K562 (cell line): ENCODE measurements around the gene KATNB1. TPM values are rescaled to one million over a fixed set of nuclear protein-coding genes. Genes with fewer than 3 reads are reported as not detected.

Experiments used
- ATAC-seq: fragments of 200-7000 bp; cut with Tn5 transposase; 3 replicates; pipeline ENCODE4 v1.9.1; 2020; ENCODE audit warnings: moderate library complexity
- BruUV-seq: library from RNA; stranded (reverse); fragments of 400-500 nt; replicated peaks from 2 replicates; lab custom pipeline; 2021; lab: Mats Ljungman, UMichigan
- CTCF ChIA-PET: fragments of 300-600 bp; formaldehyde crosslinking; extraction: SDS; loops from one replicate; lab custom pipeline; 2021; ENCODE audit warnings: low intra/inter-chr PET ratio; lab: Yijun Ruan, JAX
- POLR2A ChIA-PET: fragments of 300-600, 350-650 bp; sonication (Branson Sonifier 250); formaldehyde crosslinking; extraction: SDS; loops from one replicate; lab custom pipeline; 2021; ENCODE audit warnings: antibody characterized with exemption, inconsistent platforms; lab: Yijun Ruan, JAX
- DNase-seq, 4 experiments: peaks; one replicate each; pipeline versions ENCODE4 v3.0.0 to v3.0.0-alpha.2; 2011 to 2018; ENCODE audit warnings: low spot score in 3 of 4, mixed read lengths in 3 of 4; ENCODE audit errors: extremely low read depth in 1 of 4
- FAIRE-seq: peaks from 2 replicates; lab custom pipeline; 2011; peaks lifted over from hg19 to GRCh38; lab: Jason Lieb, UNC
- H2AFZ ChIP-seq: 2 replicates; pipeline ENCODE4 v1.6.0; 2011; ENCODE audit warnings: low read depth, low read length, control low read depth, inconsistent platforms
- H3K27ac ChIP-seq: fragments of 200-600 bp; 3 replicates; pipeline ENCODE4 v1.8.0; 2011; ENCODE audit warnings: low read depth, mild to moderate bottlenecking, control low read depth, inconsistent platforms, low read length, moderate library complexity, mixed read lengths; ENCODE audit errors: extremely low read depth
- H3K27me3 ChIP-seq, 2 experiments: fragments of 300-600 bp in 1 of 2; 2 replicates in 1 of 2; 3 replicates in 1 of 2; pipeline versions ENCODE4 v1.6.0 to v1.8.0; 2011; ENCODE audit warnings: inconsistent platforms in 2 of 2, low read length in 2 of 2, mild to moderate bottlenecking in 1 of 2, mixed read lengths in 1 of 2, moderate library complexity in 1 of 2; ENCODE audit not compliant: control insufficient read depth in 2 of 2, insufficient read depth in 2 of 2
- H3K36me3 ChIP-seq: fragments of 300-600 bp; 3 replicates; pipeline ENCODE4 v1.8.0; 2011; ENCODE audit warnings: mild to moderate bottlenecking, low read length, inconsistent platforms; ENCODE audit not compliant: control insufficient read depth, insufficient read depth
- H3K4me1 ChIP-seq, 2 experiments: fragments of 200-600 bp in 1 of 2; replicated peaks in 1 of 2; 2 replicates in 1 of 2; 3 replicates in 1 of 2; pipeline versions ENCODE4 v1.5.1 to v1.8.0; 2011; ENCODE audit warnings: inconsistent platforms in 2 of 2, low read length in 2 of 2, mild to moderate bottlenecking in 1 of 2, mixed read lengths in 1 of 2, moderate library complexity in 1 of 2; ENCODE audit not compliant: control insufficient read depth in 2 of 2, insufficient read depth in 2 of 2
- H3K4me2 ChIP-seq: 2 replicates; pipeline ENCODE4 v1.6.1; 2011; ENCODE audit warnings: low read length, control low read depth, inconsistent platforms, mixed read lengths; ENCODE audit not compliant: insufficient read depth
- H3K4me3 ChIP-seq: fragments of 200-600 bp; sonication (generic), shearing (Covaris generic); 2 replicates; pipeline ENCODE4 v1.5.1; 2016; ENCODE audit warnings: control low read depth, inconsistent platforms
- H3K79me2 ChIP-seq: fragments of 200-600 bp; 3 replicates; pipeline ENCODE4 v1.8.0; 2011; ENCODE audit warnings: low read length, inconsistent platforms; ENCODE audit not compliant: control insufficient read depth, insufficient read depth
- H3K9ac ChIP-seq, 2 experiments: 2 replicates each; pipeline versions ENCODE4 v1.6.0 to v1.6.1; 2011; ENCODE audit warnings: low read depth in 2 of 2, low read length in 2 of 2, control low read depth in 1 of 2, inconsistent platforms in 1 of 2, mild to moderate bottlenecking in 1 of 2, mixed read lengths in 1 of 2; ENCODE audit not compliant: insufficient read depth in 1 of 2
- H3K9me1 ChIP-seq: one replicate; pipeline ENCODE4 v1.6.0; 2011; ENCODE audit warnings: inconsistent platforms, mild to moderate bottlenecking, low read length, moderate library complexity; ENCODE audit not compliant: control insufficient read depth, insufficient read depth
- H3K9me3 ChIP-seq: replicated peaks from 2 replicates; pipeline ENCODE4 v1.5.1; 2011; ENCODE audit warnings: low read depth, low read length, inconsistent platforms; ENCODE audit not compliant: control insufficient read depth, insufficient read depth
- H4K20me1 ChIP-seq: replicated peaks from 2 replicates; pipeline ENCODE4 v1.6.1; 2011; ENCODE audit warnings: low read length, inconsistent platforms, mixed read lengths; ENCODE audit not compliant: control insufficient read depth, insufficient read depth
- ADNP ChIP-seq: fragments of 200-800 bp; sonication (Bioruptor generic); IDR thresholded peaks from 2 replicates; pipeline ENCODE4 v1.6.1; 2016; ENCODE audit warnings: missing genetic modification characterization, missing compliant biosample characterization
- BCOR ChIP-seq: fragments of 450-650 bp; IDR thresholded peaks from 2 replicates; pipeline ENCODE4 v1.6.1; 2016
- CXXC5 ChIP-seq: fragments of 250-450 bp; sonication (Bioruptor Pico); IDR thresholded peaks from 2 replicates; pipeline ENCODE4 v1.8.0; 2022; ENCODE audit warnings: inconsistent platforms, mild to moderate bottlenecking, moderate library complexity
- HDAC2 ChIP-seq: fragments of 450-650 bp; IDR thresholded peaks from 2 replicates; pipeline ENCODE4 v1.6.1; 2016; ENCODE audit warnings: mild to moderate bottlenecking
- KDM1A ChIP-seq, 2 experiments: fragments of 450-650 bp; IDR thresholded peaks; 2 replicates each; pipeline ENCODE4 v1.6.1; 2016; ENCODE audit warnings: mild to moderate bottlenecking in 2 of 2
- POLR2B ChIP-seq: fragments of 450-650 bp; IDR thresholded peaks from 2 replicates; pipeline ENCODE4 v1.6.1; 2018; ENCODE audit warnings: low read depth; ENCODE audit not compliant: partially characterized antibody
- RBM25 ChIP-seq: fragments of 200-400 bp; formaldehyde crosslinking; IDR thresholded peaks from 2 replicates; pipeline ENCODE4 v1.6.1; 2018; ENCODE audit warnings: low read length, low read depth, moderate library complexity; ENCODE audit not compliant: severe bottlenecking
- SIN3B ChIP-seq: fragments of 450-650 bp; IDR thresholded peaks from 2 replicates; pipeline ENCODE4 v1.6.1; 2017; ENCODE audit warnings: low read depth, mild to moderate bottlenecking, moderate library complexity
- SMARCA5 ChIP-seq: fragments of 450-650 bp; IDR thresholded peaks from 2 replicates; pipeline ENCODE4 v1.6.1; 2016
- SPI1 ChIP-seq: IDR thresholded peaks from 2 replicates; pipeline ENCODE4 v1.6.1; 2011; ENCODE audit warnings: low read depth, low read length, control low read depth, borderline replicate concordance
- THAP7 ChIP-seq: fragments of 250-450 bp; sonication (Bioruptor Pico); IDR thresholded peaks from 2 replicates; pipeline ENCODE4 v1.5.0; 2021
- ZFP36 ChIP-seq: fragments of 150-350 bp; IDR thresholded peaks from 2 replicates; pipeline ENCODE4 v1.6.1; 2018; ENCODE audit warnings: low read length, low read depth; ENCODE audit not compliant: partially characterized antibody
- WGBS: fragments of 100-300 bp; shearing (Covaris generic); methylation state at CpG from one replicate; pipeline ENCODE4 v1.1.6; 2016; ENCODE audit warnings: low coverage, mixed read lengths; ENCODE audit not compliant: insufficient coverage; ENCODE audit errors: missing lambda C conversion rate; 5-methylcytosine and 5-hydroxymethylcytosine counted together
- in situ Hi-C: fragments of 300-500 bp; cut with MboI; formaldehyde crosslinking; loops from 4 replicates; pipeline ENCODE4 v1.15.0; 2018; ENCODE audit warnings: inconsistent platforms, mixed read lengths
- intact Hi-C: fragments of 100-400 bp; cut with micrococcal nuclease; formaldehyde crosslinking; loops from 2 replicates; pipeline ENCODE4 v1.14.2; 2022
- polyA plus RNA-seq, 8 experiments: library from polyadenylated mRNA; depleted of rRNA in 4 of 8; stranded (reverse) in 5 of 8; unstranded in 3 of 8; fragments of >200 nt; fragmentation: Nextera tagmentation in 2 of 8; fragmentation: Illumina TruSeq in 1 of 8; extraction: Ambion mirVana in 2 of 8; extraction: Trizol in 1 of 8; gene quantifications; 2 replicates each; pipeline versions ENCODE4 v1.2.1 to v1.2.3, GENCODE V29; 2011 to 2014; ENCODE audit warnings: inconsistent platforms in 1 of 8, missing spikeins in 1 of 8
- total RNA-seq, 7 experiments: library from RNA; depleted of rRNA in 6 of 7; stranded (reverse); fragments of >200 nt in 6 of 7; fragmentation: Illumina TruSeq in 2 of 7; extraction: Trizol in 2 of 7; gene quantifications; 2 replicates each; pipeline versions ENCODE4 v1.2.1 to v1.2.3, GENCODE V29; 2011 to 2021; ENCODE audit warnings: low replicate concordance in 1 of 7

KATNB1 gene
- total and polyA plus RNA-seq, 9 of the 15 experiments (the other 6 are each of a cell fraction or from before 2014, with no cell fraction given), result 1.2 to 52.6 (median 21.9) TPM

GRCh38 chr16:57726433-57726947, 9.1 kb upstream of the KATNB1 start:
- ATAC-seq (no peak), FAIRE-seq (no peak), DNase-seq (no peak)
- POLR2A ChIA-PET, result interaction anchor here (0.6 to 2.5 kb wide), 2 partner anchors 9 to 321 kb away, joined by 3 to 12 read pairs; partner anchors contain the start of gene KATNB1
- Histone ChIP-seq H3K4me2 (no peak overlapping the region), H3K79me2 (no peaks in the 10 kb centered on the region), H3K4me3 (no peak overlapping the region), H3K4me1 (peaks cover 7 to 19% of the 10 kb centered on the region in 2 experiments), H3K27me3 (0 out of 5 replicates have a peak, but pooled peaks cover 0 to 5% of the 10 kb centered on the region in 2 experiments), H4K20me1 (no peaks in the 10 kb centered on the region), H3K27ac (no peak overlapping the region), H3K9me1 (no peaks in the 10 kb centered on the region), H2AFZ (no peak overlapping the region), H3K9ac (no peak overlapping the region), H3K36me3 (no peaks in the 10 kb centered on the region), H3K9me3 (no peaks in the 10 kb centered on the region)
- CTCF ChIA-PET, result no interaction called here
- WGBS, result 9% methylated on average over 7 of the region's 7 CpGs
- TF ChIP-seq CXXC5 (CRISPR knock-in tag) (no peak), RBM25 (peak; percentile 85), SMARCA5 (peak; percentile 63; the same call in 1 of the 2 replicates), ZFP36 (peak; percentile 86), KDM1A (IDR thresholded peaks at IDR 0.05) (peak; percentile 54 to 65; a peak in 3 of 4 replicates), POLR2B (no peak), SIN3B (no peak), THAP7 (CRISPR knock-in tag) (no peak), SPI1 (0 out of 2 replicates have a peak, but pooled peaks have one; percentile 29), ADNP (tag) (peak; percentile 45; the same call in 1 of the 2 replicates), BCOR (peak; percentile 70), HDAC2 (peak; percentile 29; the same call in 1 of the 2 replicates)
- no TSS peak for BruUV-seq
- intact Hi-C loops, result no loop called here
- in situ Hi-C loops, result no loop called here
